ENCODE measurements around the gene TBXAS1. TPM values are rescaled to one million over a fixed set of nuclear protein-coding genes. Genes with fewer than 3 reads are reported as not detected.

Gene TBXAS1
- total and polyA plus RNA-seq, 2 of the 8 experiments (the other 6 are each of a cell fraction or from before 2014, with no cell fraction given), result 0.86 to 2.1 TPM

- no peak for TF ChIP-seq FOSL1 (IDR thresholded peaks at IDR 0.05; ENCODE audit: insufficient read depth, low read depth, low read length)
- TF ChIP-seq JUN (IDR thresholded peaks at IDR 0.05; ENCODE audit: low read depth, low read length), result no peak
Observed at GRCh38 chr7:139811066-139811465, 18.0 kb upstream of the TBXAS1 start (continued).

All from H1 (cell line).